ENCODE results near the gene BCL10.

The BCL10 gene

DNA sequence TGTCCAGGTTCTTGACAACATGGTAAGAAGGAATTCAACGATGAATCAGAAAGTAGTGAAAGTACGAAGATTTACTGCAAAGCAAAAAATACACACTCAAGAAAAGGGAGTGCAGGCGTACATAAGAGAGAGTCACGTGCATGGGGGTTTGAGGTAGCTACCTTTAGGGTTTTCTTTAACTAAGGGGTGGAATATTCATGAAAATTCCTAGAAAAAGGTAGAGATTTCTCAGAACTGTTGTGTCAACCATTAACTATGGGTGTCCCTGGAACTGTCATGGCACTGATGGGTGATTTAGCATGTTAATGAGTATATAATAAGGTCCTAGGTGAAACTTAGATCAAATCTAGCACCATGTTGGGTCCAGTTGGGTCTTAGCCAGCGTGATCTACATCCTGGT, 53.1 kb downstream of the BCL10 start:
- DNase-seq (ENCODE audit: low read depth, low spot score) = no peak

DNA sequence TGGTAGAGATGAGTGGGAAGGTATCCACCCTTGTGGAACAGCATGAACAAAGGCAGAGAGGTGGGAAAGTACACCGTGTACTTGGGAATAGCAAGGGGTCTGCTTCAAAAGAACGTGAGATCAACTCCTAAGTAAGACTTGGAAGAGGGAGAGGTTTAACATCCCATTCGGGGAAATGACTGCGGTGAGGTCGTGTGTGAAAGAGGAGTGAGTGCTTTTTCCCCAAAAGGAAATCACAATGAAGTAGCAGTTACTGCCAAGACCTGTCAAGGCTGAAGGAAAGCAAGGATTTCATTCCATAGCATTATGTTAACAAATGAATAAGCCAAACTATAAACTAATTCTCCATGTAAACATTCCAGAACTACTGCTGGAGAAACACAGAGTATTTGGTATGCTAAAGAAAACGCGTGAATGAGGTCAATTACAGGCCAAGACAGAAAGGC, 55.7 kb downstream of the BCL10 start:
- DNase-seq (ENCODE audit: low read depth, low spot score) = no peak

DNA sequence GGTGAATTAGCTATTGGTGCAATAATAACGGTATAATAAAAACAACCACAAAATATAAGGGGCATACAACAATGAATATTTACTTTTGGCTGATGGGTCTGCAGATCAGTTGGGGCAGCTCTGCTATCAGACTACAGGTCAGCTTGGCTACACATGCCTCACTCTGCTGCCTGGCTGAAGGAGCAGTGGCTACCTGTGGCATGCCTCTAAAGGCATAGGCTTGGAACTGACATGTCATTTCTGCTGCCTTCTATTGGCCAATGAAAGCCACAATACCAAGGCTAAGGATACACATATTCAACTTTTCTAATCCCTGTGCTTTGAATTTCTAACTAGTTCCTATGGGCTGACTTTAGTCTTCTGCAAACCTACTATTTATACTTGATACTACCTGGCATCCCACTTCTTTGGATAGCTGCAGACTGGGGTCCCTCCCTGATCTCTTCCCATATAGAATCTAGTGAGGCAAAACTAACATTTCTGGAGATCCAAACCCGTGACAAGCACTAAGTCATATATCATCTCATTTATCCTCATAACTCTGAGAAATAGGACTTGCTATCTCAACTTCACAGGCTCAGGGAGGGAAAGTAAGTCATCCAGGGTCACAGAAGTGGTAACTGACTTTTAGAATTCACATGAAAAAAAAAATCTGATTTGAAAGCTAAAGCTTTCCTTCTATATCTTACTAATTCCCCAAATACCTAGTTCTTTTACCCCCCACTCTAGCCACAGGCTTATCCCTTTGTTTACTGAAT, 56.4 kb downstream of the BCL10 start:
- no peak for DNase-seq (ENCODE audit: low read depth, low spot score)

DNA sequence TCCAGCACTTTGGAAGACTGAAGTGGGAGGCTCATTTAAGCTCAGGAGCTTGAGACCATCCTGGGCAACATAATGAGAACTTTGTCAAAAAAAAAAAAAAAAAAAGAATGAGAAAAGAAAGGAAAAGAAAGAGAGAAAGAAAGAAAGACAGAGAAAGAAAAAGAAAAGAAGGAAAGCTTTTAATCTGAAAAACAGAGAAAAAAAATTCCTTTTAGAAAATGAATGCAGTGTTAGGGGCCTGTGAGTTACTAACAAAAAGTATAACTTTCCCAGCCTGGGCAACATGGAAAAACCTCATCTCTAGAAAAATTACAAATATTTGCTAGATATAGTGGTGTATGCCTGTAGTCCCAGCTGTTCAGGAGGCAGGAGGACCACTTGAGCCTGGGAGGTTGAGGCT, 59.7 kb downstream of the BCL10 start:
- DNase-seq (ENCODE audit: low read depth, low spot score) = no peak
